Fibroblast of skin of scalp (primary cell): ENCODE data around the gene ASPSCR1. TPM values are rescaled to one million over a fixed set of nuclear protein-coding genes. Genes with fewer than 3 reads are reported as not detected.

Experiments
- DNase-seq: peaks from one replicate; pipeline ENCODE4 v3.0.0-alpha.2; 2013
- polyA plus RNA-seq, 2 experiments: library from polyadenylated mRNA; unstranded; fragments of 120-200 nt; gene quantifications; one replicate each; pipeline ENCODE4 v1.2.1, GENCODE V29; 2013; ENCODE audit not compliant: insufficient read length in 2 of 2

ASPSCR1 gene
- 27.4 TPM for polyA plus RNA-seq (2013, experiment 1 of 2; ENCODE audit: insufficient read length)
- polyA plus RNA-seq (2013, experiment 2 of 2; ENCODE audit: insufficient read length): 23.4 TPM

GRCh38 chr17:81977211-81977808 is at the start of gene ASPSCR1:
Gene ASPSCR1 (plus strand): TSS chr17:81977629. CDS start chr17:81977647, 18 bp downstream.
- peak; percentile 93 for DNase-seq

- DNase-seq: peak; percentile 96
Measured at GRCh38 chr17:81927653-81928543, 49.5 kb upstream of the ASPSCR1 start, which contains the start of gene MAFG. Gene MAFG (minus strand): TSS chr17:81927735. CDS start chr17:81923185, 4,550 bp downstream.

GRCh38 chr17:81928544-81929252 is 48.7 kb upstream of the ASPSCR1 start:
- peak; percentile 33 for DNase-seq

GRCh38 chr17:81929253-81930141 is 47.9 kb upstream of the ASPSCR1 start:
- DNase-seq: no peak

GRCh38 chr17:81930142-81931125 is 47.0 kb upstream of the ASPSCR1 start:
- DNase-seq: no peak

GRCh38 chr17:81931189-81931556 is 46.3 kb upstream of the ASPSCR1 start:
- DNase-seq: no peak

- DNase-seq: no peak
Measured at GRCh38 chr17:81931557-81932332, 45.7 kb upstream of the ASPSCR1 start.

GRCh38 chr17:81932333-81932983 is 45.0 kb upstream of the ASPSCR1 start:
- DNase-seq: no peak

GRCh38 chr17:81933178-81933699 is 44.2 kb upstream of the ASPSCR1 start:
- no peak for DNase-seq

- DNase-seq: no peak
Measured at GRCh38 chr17:81934098-81934757, 43.2 kb upstream of the ASPSCR1 start.

GRCh38 chr17:81934850-81935708 is 42.4 kb upstream of the ASPSCR1 start:
- DNase-seq: no peak

GRCh38 chr17:81935709-81936084 is 41.7 kb upstream of the ASPSCR1 start:
- DNase-seq: no peak

- no peak for DNase-seq
Measured at GRCh38 chr17:81939218-81939617, 38.2 kb upstream of the ASPSCR1 start.

- DNase-seq: no peak
Measured at GRCh38 chr17:81939881-81940385, 37.5 kb upstream of the ASPSCR1 start.

- no peak for DNase-seq
Measured at GRCh38 chr17:81940538-81941483, 36.6 kb upstream of the ASPSCR1 start.
